IMR-90 (cell line): ENCODE measurements around the gene ADRA2B. TPM values are rescaled to one million over a fixed set of nuclear protein-coding genes. Genes with fewer than 3 reads are reported as not detected.

Experiments used
- ATAC-seq: fragments of 200-7000 bp; cut with Tn5 transposase; 2 replicates; pipeline ENCODE4 v1.9.1; 2020; ENCODE audit warnings: low read depth, mild to moderate bottlenecking, moderate library complexity
- BruUV-seq: library from RNA; stranded (reverse); fragments of 400-500 nt; replicated peaks from 2 replicates; lab custom pipeline; 2021; lab: Mats Ljungman, UMichigan
- CTCF ChIA-PET: fragments of 300-600 bp; formaldehyde crosslinking; extraction: SDS; loops from one replicate; lab custom pipeline; 2021; ENCODE audit warnings: antibody characterized with exemption; lab: Yijun Ruan, JAX
- POLR2A ChIA-PET: fragments of 300-600 bp; sonication (Branson Sonifier 250); formaldehyde crosslinking; loops from one replicate; lab custom pipeline; 2022; ENCODE audit warnings: antibody characterized with exemption; ENCODE audit not compliant: unreplicated experiment; lab: Charles Lee
- DNase-seq: peaks from one replicate; pipeline ENCODE4 v3.0.0; 2013
- H2AFZ ChIP-seq: replicated peaks from 2 replicates; pipeline ENCODE3; 2013; ENCODE audit warnings: low read length, mild to moderate bottlenecking; ENCODE audit not compliant: poor library complexity
- H2AK5ac ChIP-seq: 2 replicates; pipeline ENCODE4 v1.6.1; 2013; ENCODE audit warnings: low read depth, low read length, inconsistent platforms
- H2AK9ac ChIP-seq: replicated peaks from 2 replicates; pipeline ENCODE3; 2013; ENCODE audit warnings: mild to moderate bottlenecking, low read depth, low read length, moderate library complexity; ENCODE audit not compliant: poor library complexity
- H2BK120ac ChIP-seq: 2 replicates; pipeline ENCODE4 v1.6.1; 2013; ENCODE audit warnings: low read depth, low read length, inconsistent platforms
- H2BK15ac ChIP-seq: 3 replicates; pipeline ENCODE4 v1.6.1; 2013; ENCODE audit warnings: low read depth, low read length, inconsistent platforms
- H2BK20ac ChIP-seq: 2 replicates; pipeline ENCODE4 v1.6.1; 2013; ENCODE audit warnings: low read depth, mild to moderate bottlenecking, inconsistent platforms, low read length, moderate library complexity
- H2BK5ac ChIP-seq: 2 replicates; pipeline ENCODE4 v1.6.1; 2013; ENCODE audit warnings: mild to moderate bottlenecking, low read depth, low read length, inconsistent platforms; ENCODE audit not compliant: poor library complexity, severe bottlenecking
- H3K14ac ChIP-seq: replicated peaks from 2 replicates; pipeline ENCODE4 v1.6.1; 2013; ENCODE audit warnings: low read depth, low read length, inconsistent platforms
- H3K18ac ChIP-seq: 2 replicates; pipeline ENCODE4 v1.6.1; 2013; ENCODE audit warnings: low read depth, low read length, control low read depth
- H3K23ac ChIP-seq: 2 replicates; pipeline ENCODE4 v1.6.1; 2013; ENCODE audit warnings: low read depth, low read length, inconsistent platforms
- H3K27ac ChIP-seq: 2 replicates; pipeline ENCODE4 v1.5.1; 2013; ENCODE audit warnings: mild to moderate bottlenecking, control low read depth, low read length; ENCODE audit not compliant: insufficient read depth
- H3K27me3 ChIP-seq: 2 replicates; pipeline ENCODE4 v1.6.1; 2013; ENCODE audit warnings: low read length; ENCODE audit not compliant: control insufficient read depth, insufficient read depth
- H3K36me3 ChIP-seq: 2 replicates; pipeline ENCODE4 v1.6.1; 2013; ENCODE audit warnings: low read length, mixed read lengths; ENCODE audit not compliant: control insufficient read depth, insufficient read depth
- H3K4ac ChIP-seq: 2 replicates; pipeline ENCODE4 v1.6.1; 2013; ENCODE audit warnings: low read depth, low read length, inconsistent platforms
- H3K4me1 ChIP-seq: 2 replicates; pipeline ENCODE4 v1.6.1; 2013; ENCODE audit warnings: low read length, mixed read lengths; ENCODE audit not compliant: control insufficient read depth, insufficient read depth
- H3K4me2 ChIP-seq: 2 replicates; pipeline ENCODE4 v1.6.1; 2013; ENCODE audit warnings: low read depth, mild to moderate bottlenecking, control low read depth, low read length, moderate library complexity
- H3K4me3 ChIP-seq: 2 replicates; pipeline ENCODE4 v1.5.1; 2013; ENCODE audit warnings: low read depth, mild to moderate bottlenecking, control low read depth, low read length, moderate library complexity; ENCODE audit not compliant: insufficient read depth
- H3K56ac ChIP-seq: 2 replicates; pipeline ENCODE4 v1.6.1; 2013; ENCODE audit warnings: low read length, inconsistent platforms; ENCODE audit not compliant: insufficient read depth; ENCODE audit errors: extremely low read depth
- H3K79me1 ChIP-seq, 2 experiments: 2 replicates each; pipeline ENCODE4 v1.6.1; 2013; ENCODE audit warnings: low read length in 2 of 2, inconsistent platforms in 1 of 2, low read depth in 1 of 2
- H3K9ac ChIP-seq: 2 replicates; pipeline ENCODE4 v1.6.1; 2013; ENCODE audit warnings: low read depth, low read length, control low read depth
- H3K9me1 ChIP-seq: 2 replicates; pipeline ENCODE4 v1.6.1; 2013; ENCODE audit warnings: low read length, inconsistent platforms; ENCODE audit not compliant: insufficient read depth
- H3K9me3 ChIP-seq: 2 replicates; pipeline ENCODE4 v1.6.1; 2013; ENCODE audit warnings: low read length; ENCODE audit not compliant: control insufficient read depth, insufficient read depth
- H4K20me1 ChIP-seq: 2 replicates; pipeline ENCODE4 v1.6.1; 2013; ENCODE audit warnings: low read length, inconsistent platforms; ENCODE audit not compliant: insufficient read depth
- H4K5ac ChIP-seq: 2 replicates; pipeline ENCODE4 v1.6.1; 2013; ENCODE audit warnings: mild to moderate bottlenecking, low read depth, low read length, control low read depth
- H4K8ac ChIP-seq, 2 experiments: 2 replicates each; pipeline ENCODE4 v1.6.1; 2013; ENCODE audit warnings: low read depth in 2 of 2, low read length in 2 of 2, control low read depth in 1 of 2, inconsistent platforms in 1 of 2
- H4K91ac ChIP-seq: 2 replicates; pipeline ENCODE4 v1.6.1; 2013; ENCODE audit warnings: low read depth, low read length, inconsistent platforms; ENCODE audit not compliant: insufficient read depth
- BHLHE40 ChIP-seq: fragments of 150-350 bp; IDR thresholded peaks from 2 replicates; pipeline ENCODE4 v1.6.1; 2016; ENCODE audit warnings: mild to moderate bottlenecking, low read depth, low read length
- CEBPB ChIP-seq: IDR thresholded peaks from 2 replicates; pipeline ENCODE4 v1.6.1; 2012; ENCODE audit warnings: low read depth, low read length, improper control_type of control experiment
- CHD1 ChIP-seq: IDR thresholded peaks from 2 replicates; pipeline ENCODE4 v1.6.1; 2012; ENCODE audit warnings: low read depth, low read length, improper control_type of control experiment
- CTCF ChIP-seq: conservative IDR thresholded peaks from 2 replicates; pipeline ENCODE4 v1.5.1; 2012; ENCODE audit warnings: mild to moderate bottlenecking, low read depth, low read length, improper control_type of control experiment
- ELK1 ChIP-seq: fragments of 150-350 bp; IDR thresholded peaks from 2 replicates; pipeline ENCODE4 v1.6.1; 2016; ENCODE audit warnings: low read depth, mild to moderate bottlenecking, low read length, moderate library complexity, borderline replicate concordance
- FOS ChIP-seq: fragments of 150-350 bp; IDR thresholded peaks from 2 replicates; pipeline ENCODE4 v1.6.1; 2016; ENCODE audit warnings: low read depth, low read length
- MAFK ChIP-seq: IDR thresholded peaks from 2 replicates; pipeline ENCODE4 v1.6.1; 2012; ENCODE audit warnings: low read depth, low read length, improper control_type of control experiment
- MAZ ChIP-seq: IDR thresholded peaks from 2 replicates; pipeline ENCODE4 v1.6.1; 2012; ENCODE audit warnings: low read depth, mild to moderate bottlenecking, low read length, improper control_type of control experiment, moderate library complexity, borderline replicate concordance
- MXI1 ChIP-seq: IDR thresholded peaks from 2 replicates; pipeline ENCODE4 v1.6.1; 2012; ENCODE audit warnings: low read depth, mild to moderate bottlenecking, low read length, moderate library complexity, borderline replicate concordance
- NFE2L2 ChIP-seq: fragments of 150-350 bp; IDR thresholded peaks from 2 replicates; pipeline ENCODE4 v1.6.1; 2016; ENCODE audit warnings: low read depth, mild to moderate bottlenecking, low read length
- POLR2A ChIP-seq: IDR thresholded peaks from 2 replicates; pipeline ENCODE4 v1.6.1; 2012; ENCODE audit warnings: mild to moderate bottlenecking, low read depth, low read length
- RAD21 ChIP-seq: IDR thresholded peaks from 2 replicates; pipeline ENCODE4 v1.6.1; 2012; ENCODE audit warnings: low read length, improper control_type of control experiment
- RCOR1 ChIP-seq: IDR thresholded peaks from 2 replicates; pipeline ENCODE4 v1.6.1; 2012; ENCODE audit warnings: mild to moderate bottlenecking, low read length, improper control_type of control experiment; ENCODE audit not compliant: insufficient replicate concordance
- RFX5 ChIP-seq: IDR thresholded peaks from 2 replicates; pipeline ENCODE4 v1.8.0; 2012; ENCODE audit warnings: low read depth, mild to moderate bottlenecking, low read length, moderate library complexity
- SMC3 ChIP-seq: fragments of 150-350 bp; IDR thresholded peaks from 2 replicates; pipeline ENCODE4 v1.6.1; 2016; ENCODE audit warnings: low read depth, mild to moderate bottlenecking, antibody characterized with exemption, low read length, moderate library complexity
- USF2 ChIP-seq: fragments of 150-350 bp; IDR thresholded peaks from 2 replicates; pipeline ENCODE4 v1.6.1; 2017; ENCODE audit warnings: mild to moderate bottlenecking, antibody characterized with exemption, low read length, low read depth
- WGBS, 2 experiments: methylation state at CpG; one replicate each; pipeline versions ENCODE4 v1.1.5 to v1.1.7; 2013; ENCODE audit warnings: missing lambda C conversion rate in 2 of 2; ENCODE audit not compliant: insufficient read length in 1 of 2; ENCODE audit errors: extremely low coverage in 2 of 2; 5-methylcytosine and 5-hydroxymethylcytosine counted together
- dilution Hi-C: fragments of 300-500 bp; cut with HindIII; formaldehyde crosslinking; loops from one replicate; pipeline ENCODE4 v1.14.3; 2018; ENCODE audit warnings: low sequenced_read_pairs; ENCODE audit not compliant: unreplicated experiment
- in situ Hi-C: fragments of 300-500 bp; cut with MboI; formaldehyde crosslinking; loops from 3 replicates; pipeline ENCODE4 v1.14.3; 2019; ENCODE audit warnings: low sequenced_read_pairs, inconsistent platforms, mixed read lengths
- intact Hi-C: fragments of 100-400 bp; cut with micrococcal nuclease; formaldehyde crosslinking; loops from 2 replicates; pipeline ENCODE4 v1.10.0; 2022
- polyA plus RNA-seq, 3 experiments: library from polyadenylated mRNA; depleted of rRNA; stranded (reverse); fragments of >200 nt; gene quantifications; 2 replicates each; pipeline ENCODE4 v1.2.3, GENCODE V29; 2012; ENCODE audit warnings: low replicate concordance in 1 of 3
- total RNA-seq: library from RNA; depleted of rRNA; stranded (reverse); fragments of >200 nt; gene quantifications from 2 replicates; pipeline ENCODE4 v1.2.3, GENCODE V29; 2012

The ADRA2B gene
- total and polyA plus RNA-seq, 2 of the 4 experiments (the other 2 are of a cell fraction): not detected

GRCh38 chr2:96105994-96106715, 10.2 kb downstream of the ADRA2B start:
- Histone ChIP-seq H2BK20ac (no peak overlapping the region), H2BK120ac (no peak overlapping the region), H4K5ac (no peak overlapping the region), H4K20me1 (no peaks in the 10 kb centered on the region), H3K4me3 (no peak overlapping the region), H3K27me3 (peaks cover 48% of the 10 kb centered on the region), H4K8ac (no peak overlapping the region), H3K9me3 (peaks cover 15% of the 10 kb centered on the region), H3K9ac (no peak overlapping the region), H3K4me2 (no peak overlapping the region), H3K79me1 (no peaks in the 10 kb centered on the region), H4K91ac (no peak overlapping the region), H3K18ac (no peak overlapping the region), H2BK5ac (no peak overlapping the region), H2AFZ (no peak overlapping the region), H3K4ac (no peak overlapping the region), H3K14ac (no peak overlapping the region), H3K9me1 (no peaks in the 10 kb centered on the region), H3K56ac (no peak overlapping the region), H3K23ac (no peak overlapping the region), H3K27ac (no peak overlapping the region), H2AK9ac (no peak overlapping the region), H3K36me3 (no peaks in the 10 kb centered on the region), H2AK5ac (no peak overlapping the region), H3K4me1 (peaks cover 2% of the 10 kb centered on the region; the same call in 1 of the 2 replicates), H2BK15ac (no peak overlapping the region)
- intact Hi-C loops: no loop called here
- DNase-seq (no peak), ATAC-seq (no peak)
- TF ChIP-seq FOS (no peak), MXI1 (no peak), SMC3 (no peak), MAZ (no peak), RFX5 (no peak), CHD1 (no peak), CTCF (no peak), POLR2A (no peak), CEBPB (no peak), RCOR1 (no peak), RAD21 (no peak), MAFK (no peak), NFE2L2 (no peak), USF2 (no peak), BHLHE40 (no peak), ELK1 (no peak)
- POLR2A ChIA-PET: no interaction called here
- dilution Hi-C loops: no loop called here
- CTCF ChIA-PET: interaction anchor here (1.3 kb wide), 1 partner anchor 11 kb away, joined by 4 read pairs; no protein-coding TSS in a partner anchor
- no TSS peak for BruUV-seq
- in situ Hi-C loops: loop anchor here (25.0 kb wide), 1 partner anchor 94 kb away; no protein-coding TSS in a partner anchor
- WGBS, 2 experiments: no CpG with 5 or more reads among the region's 8 CpGs
